HEK293 (cell line): ENCODE measurements around the gene SYAP1.

Experiments used
- CTCF ChIA-PET: fragments of 350-600 bp; formaldehyde crosslinking; extraction: SDS; loops from one replicate; lab custom pipeline; 2021; ENCODE audit warnings: antibody characterized with exemption; lab: Yijun Ruan, JAX
- POLR2A ChIA-PET: fragments of 300-600 bp; formaldehyde crosslinking; extraction: SDS; loops from one replicate; lab custom pipeline; 2020; ENCODE audit warnings: antibody characterized with exemption, inconsistent platforms; lab: Yijun Ruan, JAX
- H3K27ac ChIP-seq: fragments of 200-500 bp; sonication (Bioruptor generic); 2 replicates; pipeline ENCODE4 v1.5.1; 2014; ENCODE audit warnings: low read depth, low read length, control low read depth, inconsistent platforms; ENCODE audit errors: extremely low read depth
- H3K36me3 ChIP-seq, 2 experiments: fragments of 200-500 bp in 1 of 2; sonication (Bioruptor generic) in 1 of 2; 1 replicate in 1 of 2; 2 replicates in 1 of 2; pipeline ENCODE4 v1.5.1; 2014 to 2017; ENCODE audit warnings: inconsistent platforms in 2 of 2, low read length in 2 of 2; ENCODE audit not compliant: control insufficient read depth in 2 of 2, insufficient read depth in 1 of 2
- H3K4me1 ChIP-seq: fragments of 200-500 bp; sonication (Bioruptor generic); 2 replicates; pipeline ENCODE4 v1.5.1; 2014; ENCODE audit warnings: mild to moderate bottlenecking, low read length, inconsistent platforms; ENCODE audit not compliant: control insufficient read depth, insufficient read depth
- H3K4me3 ChIP-seq: 2 replicates; pipeline ENCODE4 v1.5.1; 2011; ENCODE audit warnings: low read depth, mild to moderate bottlenecking, control low read depth, low read length, moderate library complexity
- H3K9me3 ChIP-seq: fragments of 200-500 bp; sonication (Bioruptor generic); 2 replicates; pipeline ENCODE4 v1.5.1; 2014; ENCODE audit warnings: low read depth, low read length, inconsistent platforms; ENCODE audit not compliant: control insufficient read depth, insufficient read depth
- SCRT2 ChIP-seq: fragments of 450-650 bp; formaldehyde crosslinking; IDR thresholded peaks from 2 replicates; pipeline ENCODE4 v1.5.1; 2016; ENCODE audit warnings: missing biosample characterization, missing genetic modification characterization
- ZNF654 ChIP-seq: fragments of 450-650 bp; formaldehyde crosslinking; IDR thresholded peaks from 2 replicates; pipeline ENCODE4 v1.5.1; 2016; ENCODE audit warnings: low read depth, missing biosample characterization, missing genetic modification characterization
- ZNF658 ChIP-seq: fragments of 450-650 bp; formaldehyde crosslinking; IDR thresholded peaks from 2 replicates; pipeline ENCODE4; 2016; ENCODE audit warnings: missing biosample characterization, missing genetic modification characterization
- ZNF692 ChIP-seq: fragments of 450-650 bp; formaldehyde crosslinking; IDR thresholded peaks from 2 replicates; pipeline ENCODE4 v1.5.1; 2016; ENCODE audit warnings: missing biosample characterization, missing genetic modification characterization
- TF ChIP-seq, protein P1 (sequence below): sonication (generic); formaldehyde crosslinking; IDR thresholded peaks from 2 replicates; pipeline ENCODE4 v1.8.1; 2022; ENCODE audit warnings: mild to moderate bottlenecking, moderate library complexity, missing genetic modification reagents
- TF ChIP-seq, protein P2 (sequence below): fragments of 450-650 bp; formaldehyde crosslinking; IDR thresholded peaks from 2 replicates; pipeline ENCODE4 v1.5.1; 2017; ENCODE audit warnings: missing biosample characterization, missing genetic modification characterization

The SYAP1 gene

GRCh38 chrX:16807976-16808542 lies 88.6 kb downstream of the SYAP1 start:
- Histone ChIP-seq H3K27ac (no peak overlapping the region), H3K36me3 (peaks cover 5 to 29% of the 10 kb centered on the region in 2 experiments), H3K9me3 (no peaks in the 10 kb centered on the region), H3K4me1 (peaks cover 9% of the 10 kb centered on the region), H3K4me3 (no peak overlapping the region)
- ChIA-PET POLR2A (interaction anchor here (1.3 to 1.9 kb wide), 4 partner anchors 19 to 88 kb away, joined by 4 to 8 read pairs (median 6); partner anchors contain the start of genes RBBP7 and SYAP1), CTCF (interaction anchor here (0.6 to 4.4 kb wide), 12 partner anchors 10 to 888 kb away, joined by 3 to 16 read pairs (median 4); no protein-coding TSS in a partner anchor)
- no peak; the same call in 1 of the 2 replicates for TF ChIP-seq ZNF654 (tag by site-specific recombination)
- peak; percentile 83 for TF ChIP-seq SCRT2 (tag by site-specific recombination)
- TF ChIP-seq ZNF658 (tag by site-specific recombination) = no peak
- TF ChIP-seq, all 188 proteins: peak for 1

DNA sequence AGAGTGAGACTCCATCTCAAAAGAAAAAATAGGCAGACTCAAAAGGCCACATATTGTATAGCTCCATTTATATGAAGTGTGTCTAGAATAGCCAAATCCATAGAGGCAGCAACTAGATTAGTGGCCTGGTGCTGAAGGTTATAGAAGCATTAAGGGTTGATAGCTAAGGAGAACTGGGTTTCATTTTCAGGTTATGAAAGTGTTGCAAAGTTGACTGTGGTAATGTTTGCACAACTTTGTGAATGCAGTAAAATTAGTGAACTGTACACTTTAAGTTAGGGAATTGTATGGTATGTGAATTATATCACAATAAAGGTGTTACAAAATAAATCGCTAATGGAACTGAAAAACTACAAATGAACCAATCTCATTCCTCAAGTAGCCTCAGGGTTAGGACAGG lies 95.2 kb downstream of the SYAP1 start:
- H3K27ac ChIP-seq = no peak overlapping the region
- TF ChIP-seq ZNF692 (tag by site-specific recombination) = no peak
- TF ChIP-seq, protein P1, sequence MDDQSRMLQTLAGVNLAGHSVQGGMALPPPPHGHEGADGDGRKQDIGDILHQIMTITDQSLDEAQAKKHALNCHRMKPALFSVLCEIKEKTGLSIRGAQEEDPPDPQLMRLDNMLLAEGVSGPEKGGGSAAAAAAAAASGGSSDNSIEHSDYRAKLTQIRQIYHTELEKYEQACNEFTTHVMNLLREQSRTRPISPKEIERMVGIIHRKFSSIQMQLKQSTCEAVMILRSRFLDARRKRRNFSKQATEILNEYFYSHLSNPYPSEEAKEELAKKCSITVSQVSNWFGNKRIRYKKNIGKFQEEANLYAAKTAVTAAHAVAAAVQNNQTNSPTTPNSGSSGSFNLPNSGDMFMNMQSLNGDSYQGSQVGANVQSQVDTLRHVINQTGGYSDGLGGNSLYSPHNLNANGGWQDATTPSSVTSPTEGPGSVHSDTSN = no peak
- TF ChIP-seq, protein P2, sequence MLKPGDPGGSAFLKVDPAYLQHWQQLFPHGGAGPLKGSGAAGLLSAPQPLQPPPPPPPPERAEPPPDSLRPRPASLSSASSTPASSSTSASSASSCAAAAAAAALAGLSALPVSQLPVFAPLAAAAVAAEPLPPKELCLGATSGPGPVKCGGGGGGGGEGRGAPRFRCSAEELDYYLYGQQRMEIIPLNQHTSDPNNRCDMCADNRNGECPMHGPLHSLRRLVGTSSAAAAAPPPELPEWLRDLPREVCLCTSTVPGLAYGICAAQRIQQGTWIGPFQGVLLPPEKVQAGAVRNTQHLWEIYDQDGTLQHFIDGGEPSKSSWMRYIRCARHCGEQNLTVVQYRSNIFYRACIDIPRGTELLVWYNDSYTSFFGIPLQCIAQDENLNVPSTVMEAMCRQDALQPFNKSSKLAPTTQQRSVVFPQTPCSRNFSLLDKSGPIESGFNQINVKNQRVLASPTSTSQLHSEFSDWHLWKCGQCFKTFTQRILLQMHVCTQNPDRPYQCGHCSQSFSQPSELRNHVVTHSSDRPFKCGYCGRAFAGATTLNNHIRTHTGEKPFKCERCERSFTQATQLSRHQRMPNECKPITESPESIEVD (tag by site-specific recombination) = peak; percentile 29; the same call in 1 of the 2 replicates
- no peak overlapping the region for H3K4me3 ChIP-seq
- H3K9me3 ChIP-seq = no peaks in the 10 kb centered on the region
- POLR2A ChIA-PET = no interaction called here
- H3K36me3 ChIP-seq = peaks cover 17 to 45% of the 10 kb centered on the region in 2 experiments
- H3K4me1 ChIP-seq = no peaks in the 10 kb centered on the region
- CTCF ChIA-PET = interaction anchor here (0.8 to 1.0 kb wide), 2 partner anchors 9 to 11 kb away, joined by 3 read pairs; no protein-coding TSS in a partner anchor
